Measurements from ENCODE around the gene KBTBD12.

GRCh38 chr3:128006061-128007032, 91.3 kb downstream of the KBTBD12 start:
- TF ChIP-seq CTCF (conservative IDR thresholded peaks at IDR 0.05 in 1 of 2, IDR thresholded peaks at IDR 0.05 in 1 of 2; ENCODE audit: extremely low read depth in 1 of 2, insufficient read depth in 1 of 2, low read depth in 1 of 2, low read length in 2 of 2) (peak in 1 of 2 donors; percentile 31), EZH2 (IDR thresholded peaks at IDR 0.05; ENCODE audit: borderline replicate concordance, low read length) (no peak)
